GM08714 (cell line): Measurements from ENCODE around the gene HMHB1.

Experiments
- H3K4me3 ChIP-seq: fragments of 200-500 bp; sonication (Bioruptor generic); 2 replicates; pipeline ENCODE4 v1.5.1; 2014; ENCODE audit warnings: mild to moderate bottlenecking, low read length, inconsistent platforms
- ZNF274 ChIP-seq: IDR thresholded peaks from 2 replicates; pipeline ENCODE4 v1.6.1; 2012; ENCODE audit warnings: mild to moderate bottlenecking, low read depth, low read length

HMHB1 gene

GRCh38 chr5:143812085-143812705 is at the start of gene HMHB1:
TSS of gene HMHB1 (plus strand) at chr5:143812161.
- TF ChIP-seq ZNF274: no peak
- peak within 1 kb of the TSS; percentile 40; the same call in 1 of the 2 replicates for H3K4me3 ChIP-seq

GRCh38 chr5:143762636-143763220 is 49.2 kb upstream of the HMHB1 start:
- no peak for TF ChIP-seq ZNF274
- no peak overlapping the region for H3K4me3 ChIP-seq

GRCh38 chr5:143767162-143767561 is 44.8 kb upstream of the HMHB1 start:
- TF ChIP-seq ZNF274: no peak

DNA sequence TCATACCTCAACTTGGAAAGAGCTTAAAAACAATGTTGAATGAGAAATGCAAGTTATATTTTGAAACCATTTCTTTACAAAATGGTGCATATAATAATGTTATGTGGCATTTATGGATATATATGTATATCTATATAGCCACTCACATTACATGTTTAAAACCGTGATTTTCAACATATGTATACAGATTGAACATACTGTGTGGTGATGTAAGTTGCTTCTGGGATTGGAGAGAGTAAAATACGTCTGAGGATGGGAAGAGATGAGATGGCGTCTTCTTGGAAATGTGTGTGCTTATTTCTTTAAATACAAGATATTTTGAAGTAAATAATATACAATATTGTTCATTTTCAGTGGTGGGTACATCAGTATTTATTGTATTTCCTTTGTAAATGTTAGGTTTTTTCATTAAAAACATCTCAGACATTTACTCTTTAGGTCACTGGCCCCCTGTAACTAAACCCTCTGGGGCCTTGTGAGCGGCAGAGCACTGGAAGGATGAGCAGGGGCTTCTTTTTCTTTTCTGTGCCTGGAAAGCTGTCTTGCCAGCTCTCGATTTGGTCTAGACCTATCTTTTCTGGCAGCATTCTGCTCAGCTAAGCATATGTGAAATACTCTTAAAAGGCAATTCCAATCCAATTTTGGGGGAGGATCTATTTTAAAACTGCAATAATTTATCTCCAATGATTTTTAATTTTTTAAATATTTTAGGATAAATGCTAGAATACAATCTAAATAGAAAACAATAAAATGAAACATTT is 42.8 kb upstream of the HMHB1 start:
- no peak overlapping the region for H3K4me3 ChIP-seq
- TF ChIP-seq ZNF274: no peak

More at GRCh38 chr5:143767162-143767561, 44.8 kb upstream of the HMHB1 start:
- no peak overlapping the region for H3K4me3 ChIP-seq

DNA sequence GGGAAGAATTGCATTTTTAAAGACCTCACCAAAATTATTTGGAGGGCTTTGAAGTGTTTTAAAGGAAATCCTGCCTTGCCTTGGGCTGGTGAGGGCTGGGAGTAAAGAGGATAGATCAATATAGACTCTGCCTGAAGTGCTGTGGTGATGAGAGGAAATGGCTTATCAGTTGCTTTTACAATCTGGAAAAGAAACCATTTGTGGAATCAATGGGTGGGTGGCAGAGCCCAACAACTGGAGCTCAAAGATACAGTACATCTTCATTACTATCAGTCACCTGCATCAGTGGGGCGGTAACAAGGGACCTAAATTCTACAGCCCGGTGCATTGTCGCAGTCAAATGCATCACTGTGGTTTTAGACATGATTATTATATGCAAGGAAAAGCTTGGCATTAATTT is 41.5 kb upstream of the HMHB1 start:
- no peak overlapping the region for H3K4me3 ChIP-seq
- TF ChIP-seq ZNF274: no peak

GRCh38 chr5:143771189-143771588 is 40.8 kb upstream of the HMHB1 start:
- TF ChIP-seq ZNF274: no peak
- no peak overlapping the region for H3K4me3 ChIP-seq

DNA sequence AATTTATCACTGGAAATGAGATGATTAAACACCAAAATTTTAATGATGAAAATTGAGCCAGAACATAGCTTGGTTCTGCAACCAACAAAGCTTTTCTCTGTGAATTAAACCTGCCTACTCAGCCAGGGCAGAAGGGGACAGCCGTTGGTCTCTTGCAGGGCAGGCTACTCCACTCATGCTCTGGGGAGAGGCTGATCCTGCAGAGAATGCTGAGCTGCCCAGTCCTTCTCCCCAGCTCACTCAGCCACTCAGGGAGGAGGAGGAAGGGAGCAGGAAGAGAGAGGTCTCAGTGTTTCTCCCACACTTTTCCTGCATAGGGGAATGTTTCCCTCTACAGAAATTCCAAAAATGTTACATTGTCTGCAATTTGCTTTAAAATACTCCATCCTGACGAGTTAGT is 40.4 kb upstream of the HMHB1 start:
- no peak for TF ChIP-seq ZNF274
- no peak overlapping the region for H3K4me3 ChIP-seq

DNA sequence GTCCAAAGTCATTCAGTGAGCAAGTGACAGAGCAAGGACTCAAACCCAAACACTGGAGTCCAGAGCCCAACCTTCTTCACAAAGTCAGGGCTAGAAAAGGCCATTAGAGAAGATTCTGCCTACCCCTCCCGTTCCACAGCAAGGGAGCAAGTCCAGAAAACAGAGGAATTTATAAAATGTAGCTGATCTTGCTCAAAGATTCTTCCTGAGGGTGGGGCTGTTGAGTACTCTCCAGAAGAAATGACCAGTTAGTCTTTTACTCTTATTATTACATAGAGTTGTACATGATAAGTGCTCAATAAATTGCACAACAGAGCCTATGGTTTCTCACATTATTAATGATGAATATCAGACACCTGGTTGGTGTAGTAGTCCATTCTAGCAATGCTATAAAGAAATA is 39.3 kb upstream of the HMHB1 start:
- H3K4me3 ChIP-seq: no peak overlapping the region
- no peak for TF ChIP-seq ZNF274

DNA sequence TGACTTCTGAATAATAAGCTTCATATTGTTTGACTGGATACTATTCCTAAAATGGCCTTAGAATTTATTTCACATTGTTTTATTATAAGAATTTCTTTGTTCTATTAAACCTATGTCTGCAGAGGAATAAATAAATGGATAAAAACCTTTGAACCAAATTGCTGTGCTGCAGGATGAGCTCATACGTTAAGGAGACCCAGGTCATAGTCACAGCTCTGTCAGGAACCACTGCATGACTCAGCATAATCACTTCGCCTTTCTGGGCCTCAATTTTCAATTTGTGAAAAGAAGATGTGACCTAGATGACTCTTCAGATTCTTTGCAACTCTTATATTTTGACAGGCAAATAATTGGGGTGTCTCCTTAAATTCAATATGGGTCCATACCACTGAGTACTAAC is 36.7 kb upstream of the HMHB1 start:
- no peak overlapping the region for H3K4me3 ChIP-seq
- TF ChIP-seq ZNF274: no peak

DNA sequence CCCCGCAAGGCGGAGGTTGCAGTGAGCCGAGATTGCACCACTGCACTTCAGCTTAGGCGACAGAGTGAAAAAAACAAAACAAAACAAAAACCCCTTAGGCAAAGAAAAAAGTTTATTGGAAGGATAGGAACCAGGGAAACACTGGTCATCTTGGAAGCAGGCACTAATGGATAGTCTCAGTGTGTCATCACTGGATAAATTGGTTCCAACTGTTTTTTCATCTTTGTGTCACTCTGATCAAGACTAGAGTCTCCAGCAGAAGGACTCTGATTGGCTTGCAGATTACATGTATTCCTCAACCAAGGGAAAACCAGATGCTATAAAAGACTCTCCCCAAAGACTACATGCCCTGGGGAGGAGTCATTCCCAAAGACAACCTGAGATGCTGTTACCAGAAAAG is 35.0 kb upstream of the HMHB1 start:
- H3K4me3 ChIP-seq: no peak overlapping the region
- no peak for TF ChIP-seq ZNF274

DNA sequence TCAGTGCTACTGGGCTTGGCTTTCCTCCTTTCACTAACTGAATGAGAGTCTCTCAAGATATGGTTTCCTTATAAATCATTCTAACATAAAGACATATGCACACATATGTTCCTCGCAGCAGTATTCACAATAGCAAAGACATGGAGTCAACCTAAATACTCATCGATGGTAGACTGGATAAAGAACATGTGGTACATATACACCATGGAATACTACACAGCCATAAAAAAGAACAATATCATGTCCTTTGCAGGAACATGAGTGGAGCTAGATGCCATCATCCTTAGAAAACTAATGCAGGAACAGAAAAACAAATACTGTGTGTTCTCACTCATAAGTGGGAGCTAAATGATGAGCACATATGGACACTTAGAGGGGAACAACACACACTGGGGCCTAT is 32.5 kb upstream of the HMHB1 start:
- no peak overlapping the region for H3K4me3 ChIP-seq
- TF ChIP-seq ZNF274: no peak

DNA sequence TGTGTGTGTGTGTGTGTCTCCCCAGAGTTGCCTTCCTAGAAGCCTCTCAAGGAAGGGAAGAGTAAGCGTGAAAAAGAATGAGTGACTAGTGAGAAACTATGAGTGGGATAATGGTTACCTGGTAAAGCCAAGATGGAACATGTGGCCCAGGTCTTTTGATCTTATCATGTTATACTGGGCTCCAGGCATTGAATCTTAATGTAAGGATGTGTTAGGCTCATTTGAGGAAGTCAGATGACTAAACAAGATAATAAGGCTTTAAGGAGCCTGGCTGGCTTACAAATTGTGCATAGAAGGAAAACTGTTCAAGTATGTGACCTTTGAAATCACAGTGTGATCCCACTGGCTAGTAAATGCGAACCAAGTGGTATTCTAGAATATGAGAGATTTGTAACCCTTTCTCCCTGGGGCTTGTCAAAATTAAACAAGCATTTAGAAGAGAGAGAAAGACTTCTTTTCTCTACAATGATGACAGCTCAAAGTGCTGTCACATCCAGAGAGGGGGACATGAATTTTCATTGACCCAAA is 29.9 kb upstream of the HMHB1 start:
- H3K4me3 ChIP-seq: no peak overlapping the region
- TF ChIP-seq ZNF274: no peak

DNA sequence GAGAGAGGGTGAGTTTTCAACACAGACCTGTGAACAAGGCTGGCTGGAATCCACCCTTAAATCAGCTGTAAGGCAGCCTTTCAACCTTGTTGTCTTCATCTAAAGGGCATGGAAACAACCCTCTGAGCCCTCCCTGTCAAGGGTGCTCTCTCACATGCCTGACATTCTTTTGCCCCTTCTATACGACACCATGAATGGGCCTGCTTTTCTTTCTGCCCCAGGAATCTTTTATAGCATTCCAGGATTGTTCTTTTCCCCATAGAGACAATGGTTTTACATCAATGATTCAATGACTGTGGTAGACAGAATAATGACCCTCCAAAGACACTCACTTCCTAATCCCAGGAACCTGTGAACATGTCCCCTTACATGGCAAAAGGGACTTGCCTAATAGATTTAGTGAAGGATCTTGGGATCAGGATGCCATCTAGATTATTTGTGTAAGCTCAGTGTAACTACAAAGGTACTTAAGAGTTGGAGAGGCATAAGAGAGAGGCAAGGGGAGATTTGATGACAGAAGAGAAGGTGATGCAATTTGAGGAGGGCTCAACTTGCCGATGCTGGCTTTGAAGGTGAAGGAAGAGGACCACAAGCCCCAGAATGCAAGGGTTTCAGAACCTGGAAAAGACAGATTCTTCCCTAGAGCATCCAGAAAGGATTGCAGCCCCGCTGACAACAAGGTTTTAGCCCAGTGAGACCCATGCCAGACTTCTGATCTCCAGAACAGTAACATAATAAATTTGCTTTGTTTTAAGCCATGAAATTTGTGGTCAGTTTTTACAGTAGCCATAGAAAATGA is 29.2 kb upstream of the HMHB1 start:
- no peak overlapping the region for H3K4me3 ChIP-seq
- TF ChIP-seq ZNF274: no peak

- no peak for TF ChIP-seq ZNF274
- H3K4me3 ChIP-seq: no peak overlapping the region
Measured at GRCh38 chr5:143788401-143788800, 23.6 kb upstream of the HMHB1 start.

DNA sequence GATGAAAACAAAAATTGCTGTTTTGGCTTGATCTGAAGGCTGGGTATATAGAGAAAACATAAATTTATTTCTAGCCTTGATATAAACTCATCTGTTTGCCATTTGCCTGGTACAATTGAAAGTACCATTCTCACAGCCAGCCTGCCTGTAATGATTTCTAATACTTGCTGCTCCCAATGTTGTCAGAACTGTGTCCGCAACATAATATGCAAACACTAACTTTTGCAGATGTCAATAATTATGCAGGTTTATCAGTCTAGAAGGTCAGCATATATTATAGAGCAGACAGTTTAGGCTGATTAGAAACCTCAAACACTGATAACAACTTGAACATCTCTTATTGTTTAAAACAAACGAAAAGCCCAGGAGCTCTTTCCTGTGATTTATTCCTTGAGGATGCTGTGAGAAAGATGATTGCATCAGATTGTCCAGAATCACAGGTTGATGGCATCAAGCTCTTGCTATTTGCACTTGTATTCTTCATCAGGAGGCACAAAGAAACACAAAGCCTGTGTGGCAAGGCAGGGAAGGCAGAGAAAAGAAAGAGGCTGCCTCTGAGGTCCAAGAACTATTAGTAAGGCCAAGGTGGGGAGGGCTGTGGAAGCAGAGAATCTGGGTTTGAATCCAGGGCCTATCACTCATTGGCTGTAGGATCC is 21.4 kb upstream of the HMHB1 start:
- H3K4me3 ChIP-seq: no peak overlapping the region
- no peak for TF ChIP-seq ZNF274
